ENCODE data around the gene SLC6A17. TPM values are rescaled to one million over a fixed set of nuclear protein-coding genes. Genes with fewer than 3 reads are reported as not detected.

SLC6A17 gene
- total RNA-seq, 2 experiments from 2014 or later, result 0.05 to 0.18 TPM

Other genes starting within 250 kb of the SLC6A17 start
- 10 to 100 TPM; 28.3 to 33.3 TPM for gene CSF1, start 239.6 kb upstream of the SLC6A17 start, total RNA-seq
- gene AHCYL1, start 165.7 kb upstream of the SLC6A17 start, total RNA-seq, result 10 to 100 TPM; 77.8 to 79.1 TPM
- gene STRIP1, start 115.9 kb upstream of the SLC6A17 start, total RNA-seq, result 10 to 100 TPM; 24.6 to 24.8 TPM
- gene ALX3, start 79.8 kb upstream of the SLC6A17 start, total RNA-seq, result not detected
- gene UBL4B, start 38.1 kb upstream of the SLC6A17 start, total RNA-seq, result not detected
- 10 to 100 TPM; 10.7 to 12.2 TPM for gene KCNC4, start 59.8 kb downstream of the SLC6A17 start, total RNA-seq
- 10 to 100 TPM; 70.8 to 72.5 TPM for gene RBM15, start 188.9 kb downstream of the SLC6A17 start, total RNA-seq
- under 1 TPM; 0.27 to 0.51 TPM for gene SLC16A4, start 240.5 kb downstream of the SLC6A17 start, total RNA-seq

Measured in activated CD8-positive, alpha-beta T cell treated with anti-CD3 and anti-CD28 coated beads for 36 hours (primary cell).